HepG2 (cell line): ENCODE results near the gene DEFB131B. TPM values are rescaled to one million over a fixed set of nuclear protein-coding genes. Genes with fewer than 3 reads are reported as not detected.

Experiments
- ETS1 ChIP-seq: sonication (generic); formaldehyde crosslinking; IDR thresholded peaks from 2 replicates; pipeline ENCODE4 v1.4.0; 2020; ENCODE audit warnings: missing genetic modification reagents
- GMEB2 ChIP-seq: IDR thresholded peaks from 2 replicates; pipeline ENCODE4 v1.6.1; 2016; ENCODE audit warnings: missing biosample characterization, missing genetic modification reagents, low read depth
- HHEX ChIP-seq: IDR thresholded peaks from 2 replicates; pipeline ENCODE4 v1.6.1; 2016; ENCODE audit warnings: control low read depth
- NBN ChIP-seq: fragments of 450-650 bp; conservative IDR thresholded peaks from 2 replicates; pipeline ENCODE4 v1.6.1; 2017
- NCOA5 ChIP-seq: sonication (generic); formaldehyde crosslinking; IDR thresholded peaks from 2 replicates; pipeline ENCODE4 v1.4.0; 2020; ENCODE audit warnings: missing genetic modification reagents
- PAX8 ChIP-seq: sonication (generic); formaldehyde crosslinking; IDR thresholded peaks from 2 replicates; pipeline ENCODE4 v1.8.0; 2022; ENCODE audit warnings: mild to moderate bottlenecking, missing genetic modification reagents, borderline replicate concordance
- SMARCE1 ChIP-seq: fragments of 450-650 bp; IDR thresholded peaks from 2 replicates; pipeline ENCODE4 v1.6.1; 2017; ENCODE audit warnings: borderline replicate concordance
- SOX13 ChIP-seq, 3 experiments: fragments of 450-650 bp in 1 of 3; sonication (generic) in 1 of 3; formaldehyde crosslinking in 1 of 3; IDR thresholded peaks in 2 of 3; conservative IDR thresholded peaks in 1 of 3; 2 replicates each; pipeline versions ENCODE4 v1.5.0 to v1.6.1; 2016 to 2020; ENCODE audit warnings: antibody characterized with exemption in 1 of 3, mild to moderate bottlenecking in 1 of 3, missing compliant biosample characterization in 1 of 3, missing genetic modification reagents in 1 of 3, moderate library complexity in 1 of 3
- YEATS4 ChIP-seq: sonication (generic); formaldehyde crosslinking; IDR thresholded peaks from 2 replicates; pipeline ENCODE4 v1.4.0; 2020; ENCODE audit warnings: missing genetic modification reagents, borderline replicate concordance
- ZBTB44 ChIP-seq: sonication (generic); formaldehyde crosslinking; IDR thresholded peaks from 2 replicates; pipeline ENCODE4 v1.4.0; 2020; ENCODE audit warnings: missing genetic modification reagents
- ZNF225 ChIP-seq: sonication (generic); formaldehyde crosslinking; IDR thresholded peaks from 2 replicates; pipeline ENCODE4 v1.4.0; 2020; ENCODE audit warnings: mild to moderate bottlenecking, missing genetic modification reagents
- ZNF251 ChIP-seq: sonication (generic); formaldehyde crosslinking; IDR thresholded peaks from 2 replicates; pipeline ENCODE4 v1.9.0; 2021; ENCODE audit warnings: mild to moderate bottlenecking, missing genetic modification reagents
- ZNF362 ChIP-seq: sonication (generic); formaldehyde crosslinking; IDR thresholded peaks from 2 replicates; pipeline ENCODE4 v1.4.0; 2020; ENCODE audit warnings: missing genetic modification reagents, mild to moderate bottlenecking, borderline replicate concordance
- ZNF451 ChIP-seq: sonication (generic); formaldehyde crosslinking; IDR thresholded peaks from 2 replicates; pipeline ENCODE4 v1.5.0; 2020; ENCODE audit warnings: mild to moderate bottlenecking, missing genetic modification reagents
- ZNF496 ChIP-seq: sonication (generic); formaldehyde crosslinking; IDR thresholded peaks from 2 replicates; pipeline ENCODE4 v1.8.1; 2023; ENCODE audit warnings: mild to moderate bottlenecking, moderate library complexity, missing genetic modification reagents; ENCODE audit not compliant: insufficient replicate concordance
- ZNF672 ChIP-seq: sonication (generic); formaldehyde crosslinking; IDR thresholded peaks from 2 replicates; pipeline ENCODE4 v1.8.1; 2022; ENCODE audit warnings: missing genetic modification reagents
- ZNF674 ChIP-seq: sonication (generic); formaldehyde crosslinking; IDR thresholded peaks from 2 replicates; pipeline ENCODE4 v1.5.0; 2020; ENCODE audit warnings: low read depth, mild to moderate bottlenecking, missing genetic modification reagents
- ZNF720 ChIP-seq: sonication (generic); formaldehyde crosslinking; IDR thresholded peaks from 2 replicates; pipeline ENCODE4 v1.4.0; 2020; ENCODE audit warnings: missing genetic modification reagents
- ZNF800 ChIP-seq: sonication (generic); formaldehyde crosslinking; IDR thresholded peaks from 2 replicates; pipeline ENCODE4 v1.4.0; 2020; ENCODE audit warnings: missing genetic modification reagents
- ZSCAN29 ChIP-seq: sonication (generic); formaldehyde crosslinking; conservative IDR thresholded peaks from 2 replicates; pipeline ENCODE4 v1.4.0; 2020; ENCODE audit warnings: mild to moderate bottlenecking, missing genetic modification reagents
- polyA plus RNA-seq, 8 experiments: library from polyadenylated mRNA; depleted of rRNA in 3 of 8; stranded (reverse) in 7 of 8; unstranded in 1 of 8; fragments of >200 nt; fragmentation: Illumina TruSeq in 4 of 8; extraction: Trizol in 4 of 8; gene quantifications; 2 replicates each; pipeline versions ENCODE4 v1.2.1 to v1.2.3, GENCODE V29; 2011 to 2016; ENCODE audit warnings: low read depth in 4 of 8, missing spikeins in 1 of 8, mixed read lengths in 1 of 8; ENCODE audit not compliant: insufficient read depth in 1 of 8
- total RNA-seq, 5 experiments: library from RNA; depleted of rRNA; stranded (reverse); fragments of >200 nt; fragmentation: Illumina TruSeq; extraction: Trizol; gene quantifications; 2 replicates each; pipeline ENCODE4 v1.2.3, GENCODE V29; 2016; ENCODE audit warnings: low read depth in 1 of 5

DEFB131B gene
- total and polyA plus RNA-seq, 2 of the 13 experiments (the other 11 are each of a cell fraction or from before 2014, with no cell fraction given): not detected

- TF ChIP-seq ZNF251: no peak
- TF ChIP-seq GMEB2 (CRISPR knock-in tag): no peak
- no peak for TF ChIP-seq ZNF674 (CRISPR knock-in tag)
- TF ChIP-seq ZNF496 (CRISPR knock-in tag): no peak
- TF ChIP-seq ETS1 (CRISPR knock-in tag): no peak
- TF ChIP-seq YEATS4 (CRISPR knock-in tag): peak; percentile 50; the same call in 1 of the 2 replicates
- no peak for TF ChIP-seq ZNF225 (CRISPR knock-in tag)
- no peak for TF ChIP-seq PAX8
- TF ChIP-seq ZBTB44: no peak
- no peak for TF ChIP-seq SMARCE1
- no peak for TF ChIP-seq HHEX
- no peak for TF ChIP-seq ZNF362 (CRISPR knock-in tag)
- TF ChIP-seq ZNF800 (CRISPR knock-in tag): no peak
- TF ChIP-seq NCOA5 (CRISPR knock-in tag): no peak
- no peak for TF ChIP-seq ZSCAN29 (CRISPR knock-in tag)
- TF ChIP-seq ZNF720 (CRISPR knock-in tag): no peak
- 0 out of 2 replicates have a peak, but pooled peaks have one; percentile 5 for TF ChIP-seq ZNF672 (CRISPR knock-in tag)
- no peak for TF ChIP-seq SOX13 (IDR thresholded peaks at IDR 0.05)
- TF ChIP-seq SOX13 (CRISPR knock-in tag; conservative IDR thresholded peaks at IDR 0.05 in 1 of 2, IDR thresholded peaks at IDR 0.05 in 1 of 2): no peak
- no peak for TF ChIP-seq ZNF451
- no peak for TF ChIP-seq NBN
Observed at GRCh38 chr11:71927820-71928736, 49.8 kb downstream of the DEFB131B start, which contains the start of gene XNDC1N (continued).
